Medulla oblongata (tissue), 1 donor: Measurements from ENCODE around the gene RXRG.
A peak's percentile ranks its signal among the peaks of the same experiment; 100 is the strongest.

Experiments used
- DNase-seq: peaks from one replicate; pipeline ENCODE4 v3.0.0-alpha.2; 2015; ENCODE audit errors: extremely low spot score

The RXRG gene

DNA sequence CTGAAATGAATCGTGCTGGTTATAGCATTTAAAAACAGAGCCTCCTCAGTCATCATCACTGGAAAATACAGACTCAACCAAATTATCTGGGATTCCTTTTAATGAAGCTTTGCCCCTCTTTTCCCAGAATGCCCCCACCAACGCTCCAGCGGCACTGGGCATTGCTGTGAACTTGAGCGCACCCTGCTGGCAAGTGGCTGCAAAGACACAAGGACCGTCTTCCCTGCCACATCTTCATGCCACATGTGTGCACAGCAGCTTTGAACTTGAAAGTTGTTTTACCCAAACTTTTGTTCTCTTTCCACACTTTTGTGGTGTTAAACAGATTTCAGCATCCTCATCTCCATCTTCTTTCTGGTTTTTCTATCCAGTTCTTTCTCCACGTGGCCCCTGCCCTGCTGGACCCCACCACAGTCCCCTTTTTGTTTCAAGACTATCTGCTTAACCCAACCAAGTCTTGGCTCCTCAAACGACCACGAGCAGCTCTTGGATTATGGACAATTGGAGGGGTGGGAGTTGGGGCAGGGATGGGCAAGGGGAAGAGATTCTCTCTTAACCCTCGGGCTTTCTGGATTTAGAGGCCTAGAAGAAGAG lies 75.6 kb downstream of the RXRG start:
- DNase-seq, result peak; percentile 76

DNA sequence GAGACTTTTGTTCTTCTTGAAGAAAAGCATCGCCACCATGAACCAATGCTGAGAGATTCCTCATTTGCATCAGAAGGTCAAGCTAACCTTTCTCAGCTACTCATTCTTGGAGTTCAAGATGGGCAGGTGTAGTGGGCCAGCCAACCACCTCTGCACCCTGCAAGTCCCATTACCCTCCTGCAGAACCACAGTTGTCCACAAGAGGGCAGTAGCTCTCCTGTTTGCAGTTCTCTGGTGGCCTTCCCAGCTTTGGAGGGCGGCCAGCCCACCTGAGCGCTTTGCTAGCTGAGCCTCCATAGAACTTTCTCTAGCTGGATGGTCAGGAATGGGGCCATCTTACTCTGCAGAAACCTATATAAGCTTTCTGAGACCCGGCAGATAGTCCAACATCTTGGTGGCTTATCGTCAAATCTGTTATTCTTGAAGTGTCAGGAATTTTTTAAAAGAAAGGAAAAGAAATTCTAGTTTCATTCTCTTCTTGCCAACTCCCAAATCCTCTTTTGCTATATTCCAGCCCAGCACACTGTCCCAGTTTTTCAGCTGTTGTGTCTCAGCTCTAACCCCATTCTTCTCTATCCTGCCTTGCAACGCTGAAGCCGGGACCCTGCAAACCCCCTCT lies 77.4 kb downstream of the RXRG start:
- DNase-seq, result peak; percentile 89

DNA sequence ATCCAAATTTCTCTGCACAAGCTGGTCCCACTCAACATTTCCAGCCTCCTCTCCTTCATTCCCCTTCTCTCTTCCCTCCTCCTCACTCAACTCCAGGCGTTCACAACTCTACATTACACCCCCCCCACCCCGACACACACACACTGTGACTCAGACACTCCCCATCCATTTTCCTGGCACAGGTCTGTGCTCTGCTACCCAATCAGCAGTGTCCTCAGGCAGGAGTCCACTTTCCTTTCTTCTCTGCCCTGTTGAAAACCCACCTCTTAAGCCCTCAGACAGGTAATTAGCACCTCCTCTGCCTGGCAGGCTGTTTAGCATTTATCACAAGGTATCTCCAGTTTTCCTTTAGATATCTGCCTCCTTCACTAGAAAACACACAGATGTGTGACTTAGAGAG lies 79.6 kb downstream of the RXRG start:
- no peak for DNase-seq

DNA sequence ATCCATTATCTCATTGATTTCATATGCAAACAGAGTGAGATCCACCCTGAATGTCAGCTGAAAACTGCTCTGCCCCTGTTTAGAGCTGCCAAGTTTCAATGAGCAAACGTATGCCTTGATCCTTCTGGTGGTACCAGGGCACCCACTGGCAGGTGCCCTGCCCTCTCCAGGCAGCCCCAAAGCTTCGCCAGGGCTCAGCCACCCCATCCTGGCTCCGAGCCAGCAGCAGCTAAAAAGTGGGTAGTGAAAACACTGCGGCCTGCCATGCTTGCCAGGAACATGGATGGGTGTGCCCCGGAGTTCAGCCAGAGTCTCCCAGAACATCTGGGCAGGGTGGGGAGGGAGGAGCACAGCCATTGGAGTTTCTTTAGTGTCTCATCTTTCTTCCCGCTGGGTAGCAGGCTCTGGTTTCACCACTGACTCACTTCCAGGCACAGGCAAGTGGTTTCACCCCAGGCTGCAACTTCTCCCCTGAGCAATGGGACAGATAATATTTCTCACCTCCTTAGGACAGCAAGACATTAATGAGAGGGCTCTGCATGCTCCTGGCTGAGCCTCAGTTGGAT lies 80.3 kb downstream of the RXRG start:
- no peak for DNase-seq

DNA sequence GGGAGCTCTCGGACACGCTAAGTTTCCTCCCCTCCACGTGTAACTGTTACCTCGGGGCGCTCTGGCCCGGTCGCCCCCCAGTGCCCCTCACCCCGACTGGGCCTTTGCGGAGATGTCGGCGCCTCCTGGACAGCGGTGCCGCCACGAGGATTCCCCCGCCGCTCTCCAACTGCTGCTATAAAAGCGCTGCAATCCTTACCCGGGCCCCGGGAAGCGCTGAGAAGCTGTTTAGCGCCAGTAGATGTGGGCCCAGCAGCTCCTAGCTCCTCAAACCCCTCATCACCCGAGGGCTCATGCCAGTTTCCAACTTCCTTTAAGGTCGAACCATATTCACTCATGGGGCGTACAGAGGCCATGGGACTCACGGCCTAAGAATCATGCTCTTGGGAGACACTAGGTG lies 88.0 kb downstream of the RXRG start:
- DNase-seq, result no peak

DNA sequence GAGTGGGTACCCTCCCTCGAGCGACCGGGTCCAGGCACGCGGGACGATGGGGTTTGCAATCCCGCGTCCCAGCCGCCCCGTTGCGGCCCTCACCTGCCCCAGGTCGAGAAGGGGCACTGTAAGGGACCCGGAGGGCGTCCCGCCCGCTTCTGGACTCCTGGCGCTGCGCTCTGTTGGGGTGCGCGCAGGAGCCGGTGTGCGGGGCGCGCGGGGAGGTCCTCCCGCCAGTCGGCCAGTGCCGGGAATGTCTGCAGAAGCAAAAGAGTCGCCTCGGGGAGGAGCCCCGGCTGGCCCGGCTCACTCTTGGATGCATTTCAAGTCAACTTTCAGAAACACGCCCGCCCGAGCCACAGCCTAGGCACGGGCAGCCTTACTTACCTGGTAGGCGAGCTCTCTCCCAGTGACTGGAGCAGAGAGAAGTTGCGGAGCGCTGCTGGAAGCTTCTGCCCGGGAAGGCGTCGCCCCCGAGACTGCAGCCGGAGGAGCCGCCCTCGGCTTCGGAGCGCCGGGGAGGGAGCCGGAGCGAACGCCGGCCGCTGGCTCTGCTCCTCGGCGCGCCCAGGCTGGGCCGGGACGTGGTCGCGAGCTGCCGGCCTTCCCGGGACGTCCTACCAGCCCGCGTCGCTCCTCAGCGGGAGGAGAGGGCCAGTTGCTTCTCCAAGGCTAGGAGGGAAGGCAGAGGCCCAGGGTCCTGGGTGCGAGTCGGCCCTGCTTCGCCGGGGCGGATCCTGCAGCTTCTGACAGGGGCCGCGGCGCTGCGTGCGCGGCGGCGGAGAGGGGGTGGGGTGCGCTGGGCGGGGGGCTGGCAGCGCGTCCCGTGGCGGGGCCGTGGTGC lies 88.7 kb downstream of the RXRG start, which contains the start of gene LMX1A:
Gene LMX1A (minus strand): TSS at position 739 of the 835 bp plus-strand sequence. CDS start 1,156 bp downstream, outside the sequence.
- DNase-seq, result no peak

DNA sequence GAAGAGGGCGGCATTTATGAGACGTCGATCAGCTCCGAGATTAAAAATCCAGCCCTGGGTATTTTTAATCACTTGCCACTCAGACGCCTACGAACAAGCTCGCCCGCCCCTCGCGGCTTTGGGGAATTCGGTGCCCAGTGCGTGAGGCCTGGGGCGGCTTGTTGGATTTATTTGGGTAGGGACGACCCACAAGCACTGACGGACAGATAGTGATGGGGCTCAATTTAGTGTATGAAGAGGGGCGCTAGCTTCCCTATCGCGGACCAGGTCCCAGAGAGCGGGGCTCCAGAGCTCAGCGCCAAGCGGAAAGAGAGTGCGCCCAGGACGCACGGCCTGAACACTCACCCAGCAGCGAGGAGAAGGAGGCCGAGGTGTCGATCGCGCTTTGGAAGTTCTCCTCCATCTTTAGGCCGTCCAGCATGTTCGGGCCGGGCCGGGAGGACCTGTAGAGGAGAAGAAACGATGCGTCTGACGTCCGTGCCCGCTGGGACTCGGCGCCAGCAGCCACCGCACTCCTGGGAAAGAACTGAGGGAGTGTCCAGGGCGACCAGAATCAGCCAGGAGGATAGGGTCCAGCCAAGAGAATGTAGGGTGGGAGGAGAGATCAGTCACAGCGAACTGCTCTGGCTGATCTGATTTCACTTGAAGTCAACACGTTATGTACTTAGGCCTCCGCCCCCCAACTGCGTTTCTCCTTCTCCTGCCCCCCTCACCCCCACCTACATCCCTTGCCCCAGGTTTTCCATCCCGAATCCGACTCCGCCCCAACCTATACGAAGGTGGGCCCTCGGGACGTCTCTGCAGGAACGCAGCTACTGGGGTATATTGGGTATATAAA lies 89.6 kb downstream of the RXRG start:
- no peak for DNase-seq

DNA sequence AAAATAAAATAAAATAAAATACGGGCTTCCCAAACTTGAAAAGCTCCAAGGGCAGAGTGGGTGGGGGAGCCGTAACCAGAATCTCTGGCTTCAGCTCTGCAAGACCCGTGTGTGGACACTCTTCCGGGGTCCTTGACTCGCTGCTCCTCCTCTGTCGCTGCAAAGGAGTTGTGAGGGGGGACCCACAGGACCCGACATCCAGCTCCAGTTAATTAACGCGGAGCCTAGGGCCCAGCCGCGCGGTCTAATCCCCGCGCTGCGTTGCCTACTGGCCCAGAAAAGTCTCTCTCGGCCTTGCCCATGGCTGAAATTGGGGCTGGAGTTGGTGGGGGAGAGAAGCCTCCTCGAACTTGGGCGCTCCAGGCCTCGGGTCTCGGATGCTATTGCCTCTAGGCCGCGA lies 90.2 kb downstream of the RXRG start:
- DNase-seq, result no peak

DNA sequence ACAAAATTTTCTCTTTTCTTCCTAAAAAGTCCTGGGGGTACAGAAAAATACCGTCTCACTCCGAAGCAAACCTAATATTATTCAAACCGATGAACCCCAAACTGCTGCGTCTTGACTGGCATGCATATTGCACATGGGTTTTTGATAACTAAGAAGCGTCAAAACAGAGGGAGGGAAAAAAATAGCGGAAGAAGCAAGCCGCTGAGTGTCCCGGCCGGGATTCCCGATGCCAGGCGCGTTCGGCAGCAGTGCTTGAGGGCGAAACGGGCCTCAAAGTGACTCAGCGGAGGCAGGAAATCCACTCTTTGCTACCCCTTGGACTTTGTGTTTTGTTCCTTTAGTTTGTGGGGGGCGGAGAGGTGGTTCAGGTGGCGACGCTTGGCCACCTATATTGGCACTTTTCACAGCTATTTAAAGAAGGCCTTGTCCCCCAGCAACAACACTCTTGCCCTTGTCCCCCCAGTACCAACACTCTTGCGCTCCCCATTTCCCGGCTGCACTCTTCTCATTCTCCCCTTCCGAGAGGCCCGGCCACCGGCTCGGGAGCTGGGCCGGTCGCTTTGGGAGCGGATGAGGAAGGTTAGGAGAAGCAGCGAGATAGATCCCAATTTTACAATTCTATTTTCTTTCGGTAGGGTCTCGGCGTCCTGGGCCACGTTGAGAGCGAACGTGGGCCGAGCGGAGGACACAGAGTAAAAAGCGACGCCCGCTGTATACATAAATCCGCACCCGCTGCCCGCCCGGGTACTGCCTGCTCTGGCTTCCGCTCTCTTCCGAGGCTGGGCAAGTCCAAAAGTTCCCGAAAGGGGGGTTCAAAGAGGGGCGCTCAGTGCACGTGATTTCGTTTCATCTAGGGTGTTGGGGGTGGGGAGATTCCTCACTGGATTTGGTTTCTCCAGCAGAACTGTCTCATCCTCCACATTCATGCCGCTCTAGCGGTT lies 90.9 kb downstream of the RXRG start:
- no peak for DNase-seq

DNA sequence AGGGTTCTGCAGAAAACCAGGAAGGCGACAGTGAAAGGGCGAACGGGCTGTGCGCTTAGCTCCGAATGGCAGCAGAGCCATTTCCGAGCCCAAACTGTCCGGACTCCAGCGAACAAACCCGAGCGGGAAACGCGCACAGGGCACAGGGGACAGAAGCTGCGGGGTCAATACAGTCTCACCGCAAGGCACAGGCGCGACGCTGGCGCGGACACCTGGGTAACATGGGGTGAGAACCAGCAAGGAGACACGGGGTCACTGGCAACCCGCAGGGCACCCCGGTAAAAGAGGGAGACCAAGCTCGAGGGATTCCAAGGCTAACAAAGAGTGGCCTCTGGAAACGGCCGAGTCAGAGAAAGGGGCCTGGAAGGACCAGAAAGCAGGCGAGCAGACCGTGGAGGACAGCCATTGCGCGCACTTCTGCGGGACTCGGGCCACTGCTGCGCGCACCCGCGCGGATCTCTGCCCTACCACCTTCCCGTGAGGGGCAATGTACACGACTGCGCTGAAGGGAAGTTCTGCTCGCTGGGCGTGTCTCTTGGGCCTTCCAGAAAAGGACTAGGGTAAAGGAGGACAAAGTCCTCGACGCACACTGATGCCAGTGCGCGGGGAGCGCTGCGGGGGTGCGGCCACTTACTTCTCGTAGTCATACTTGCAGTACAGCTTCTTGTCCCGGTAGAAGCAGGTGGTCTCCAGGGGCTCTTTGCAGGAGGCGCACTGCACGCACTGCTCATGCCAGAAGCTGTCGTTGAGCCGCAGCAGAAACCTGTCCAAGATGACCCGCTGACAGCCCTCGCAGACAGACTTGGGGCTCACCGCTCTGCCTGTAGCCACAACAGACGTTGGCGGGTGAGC lies 92.3 kb downstream of the RXRG start:
- no peak for DNase-seq

DNA sequence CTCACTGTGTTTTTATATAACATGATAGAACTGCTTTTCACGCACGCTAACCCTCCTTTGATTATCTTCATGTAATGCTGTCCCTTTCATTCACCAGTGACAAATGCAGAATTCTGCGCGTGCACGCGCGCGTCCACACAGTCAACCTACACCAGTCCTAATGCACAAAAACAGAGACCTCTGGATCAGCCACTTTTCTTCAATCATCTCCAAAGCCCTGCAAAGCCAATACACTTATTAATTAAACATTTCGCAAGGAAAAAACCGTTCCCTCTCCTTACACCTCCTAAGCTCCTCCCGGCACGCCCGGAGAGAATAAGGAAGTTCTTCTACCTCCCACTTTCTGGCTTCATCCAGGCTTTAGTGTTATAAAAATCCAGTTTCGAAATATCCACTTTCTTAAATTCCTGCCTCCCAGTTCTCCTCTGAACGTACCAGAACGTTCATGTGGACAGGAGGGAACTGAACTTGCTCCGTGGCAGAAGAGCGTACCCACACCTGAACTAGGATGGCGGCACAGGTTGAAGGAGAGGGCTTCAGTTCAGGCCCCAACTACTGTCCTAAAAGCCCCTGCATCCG lies 93.0 kb downstream of the RXRG start:
- no peak for DNase-seq
